ENCODE data around the gene CKMT1A. TPM values are rescaled to one million over a fixed set of nuclear protein-coding genes. Genes with fewer than 3 reads are reported as not detected.
"Not testable (repeated sequence)": the region's sequence is repeated elsewhere in the genome, so short reads cannot be mapped to it uniquely, and the experiment has no call there.

CKMT1A gene
- total and polyA plus RNA-seq, 10 of the 15 experiments (the other 5 are each of a cell fraction or from before 2014, with no cell fraction given) = 0.05 TPM; not detected in 9

- H3K27me3 ChIP-seq (replicated peaks in 1 of 2; ENCODE audit: control insufficient read depth in 2 of 2, insufficient read depth in 2 of 2, low read length in 1 of 2); SMC1A ChIA-PET (ENCODE audit: uncharacterized antibody, unreplicated experiment); H3K9ac ChIP-seq (ENCODE audit: control insufficient read depth, insufficient read depth, low read length); FAIRE-seq; H3K27ac ChIP-seq (ENCODE audit: control insufficient read depth, insufficient read depth); POLR2A ChIA-PET; H4K20me1 ChIP-seq (ENCODE audit: control insufficient read depth, insufficient read depth); H3K79me2 ChIP-seq (ENCODE audit: control insufficient read depth, insufficient read depth, low read length); intact Hi-C loops (cut with micrococcal nuclease; ENCODE audit: unreplicated experiment); H3K36me3 ChIP-seq (ENCODE audit: control insufficient read depth in 2 of 2, insufficient read depth in 2 of 2, low read length in 1 of 2); H3K4me3 ChIP-seq; DNase-seq (ENCODE audit: low read depth, low spot score); H3K9me3 ChIP-seq (replicated peaks; ENCODE audit: control insufficient read depth, insufficient read depth, low read length); in situ Hi-C loops (cut with MboI); CTCF ChIA-PET; H3K4me2 ChIP-seq (ENCODE audit: control insufficient read depth, insufficient read depth); H3K4me1 ChIP-seq (ENCODE audit: control insufficient read depth, insufficient read depth, low read length); RAD21 ChIA-PET (ENCODE audit: unreplicated experiment); ATAC-seq; H2AFZ ChIP-seq (ENCODE audit: control insufficient read depth, low read depth, low read length): not testable (repeated sequence)
- BruUV-seq (replicated peaks) = TSS peak; percentile 65
- no CpG with 5 or more reads among the region's 8 CpGs for WGBS (ENCODE audit: insufficient coverage, insufficient replicate concordance, low lambda C conversion rate, missing lambda C conversion rate)
These were observed 30.3 kb upstream of the CKMT1A start for GRCh38 chr15:43663333-43663732.

- H3K4me1 ChIP-seq (ENCODE audit: control insufficient read depth, insufficient read depth, low read length); H2AFZ ChIP-seq (ENCODE audit: control insufficient read depth, low read depth, low read length); H3K4me2 ChIP-seq (ENCODE audit: control insufficient read depth, insufficient read depth); POLR2A ChIA-PET; FAIRE-seq; CTCF ChIA-PET; RAD21 ChIA-PET (ENCODE audit: unreplicated experiment); ATAC-seq; H3K4me3 ChIP-seq; H3K9me3 ChIP-seq (replicated peaks; ENCODE audit: control insufficient read depth, insufficient read depth, low read length); DNase-seq (ENCODE audit: low read depth, low spot score); SMC1A ChIA-PET (ENCODE audit: uncharacterized antibody, unreplicated experiment); BruUV-seq (replicated peaks); intact Hi-C loops (cut with micrococcal nuclease; ENCODE audit: unreplicated experiment); H3K27ac ChIP-seq (ENCODE audit: control insufficient read depth, insufficient read depth); H3K9ac ChIP-seq (ENCODE audit: control insufficient read depth, insufficient read depth, low read length); H3K27me3 ChIP-seq (replicated peaks in 1 of 2; ENCODE audit: control insufficient read depth in 2 of 2, insufficient read depth in 2 of 2, low read length in 1 of 2); H3K36me3 ChIP-seq (ENCODE audit: control insufficient read depth in 2 of 2, insufficient read depth in 2 of 2, low read length in 1 of 2); H3K79me2 ChIP-seq (ENCODE audit: control insufficient read depth, insufficient read depth, low read length); in situ Hi-C loops (cut with MboI); H4K20me1 ChIP-seq (ENCODE audit: control insufficient read depth, insufficient read depth): not testable (repeated sequence)
- no CpG with 5 or more reads among the region's 1 CpG for WGBS (ENCODE audit: insufficient coverage, insufficient replicate concordance, low lambda C conversion rate, missing lambda C conversion rate)
These were observed 27.5 kb upstream of the CKMT1A start for GRCh38 chr15:43666177-43666576.

- WGBS (ENCODE audit: insufficient coverage, insufficient replicate concordance, low lambda C conversion rate, missing lambda C conversion rate) = no CpG with 5 or more reads among the region's 1 CpG
- SMC1A ChIA-PET (ENCODE audit: uncharacterized antibody, unreplicated experiment) = not testable (repeated sequence)
- peak; percentile 79 for FAIRE-seq
These were observed 19.5 kb upstream of the CKMT1A start for GRCh38 chr15:43674175-43674574.

GRCh38 chr15:43689604-43690301 is 3.9 kb upstream of the CKMT1A start:
- H3K9ac ChIP-seq (ENCODE audit: control insufficient read depth, insufficient read depth, low read length); H4K20me1 ChIP-seq (ENCODE audit: control insufficient read depth, insufficient read depth); H3K9me3 ChIP-seq (replicated peaks; ENCODE audit: control insufficient read depth, insufficient read depth, low read length); RAD21 ChIA-PET (ENCODE audit: unreplicated experiment); H3K27me3 ChIP-seq (replicated peaks in 1 of 2; ENCODE audit: control insufficient read depth in 2 of 2, insufficient read depth in 2 of 2, low read length in 1 of 2); in situ Hi-C loops (cut with MboI); BruUV-seq (replicated peaks); CTCF ChIA-PET; SMC1A ChIA-PET (ENCODE audit: uncharacterized antibody, unreplicated experiment); intact Hi-C loops (cut with micrococcal nuclease; ENCODE audit: unreplicated experiment); H3K4me3 ChIP-seq; H3K4me1 ChIP-seq (ENCODE audit: control insufficient read depth, insufficient read depth, low read length); H3K79me2 ChIP-seq (ENCODE audit: control insufficient read depth, insufficient read depth, low read length); H3K4me2 ChIP-seq (ENCODE audit: control insufficient read depth, insufficient read depth); POLR2A ChIA-PET; H3K27ac ChIP-seq (ENCODE audit: control insufficient read depth, insufficient read depth); H3K36me3 ChIP-seq (ENCODE audit: control insufficient read depth in 2 of 2, insufficient read depth in 2 of 2, low read length in 1 of 2); DNase-seq (ENCODE audit: low read depth, low spot score); H2AFZ ChIP-seq (ENCODE audit: control insufficient read depth, low read depth, low read length): not testable (repeated sequence)
- peak; percentile 100 for ATAC-seq
- WGBS (ENCODE audit: insufficient coverage, insufficient replicate concordance, low lambda C conversion rate, missing lambda C conversion rate) = no CpG with 5 or more reads among the region's 54 CpGs
- peak; percentile 98 for FAIRE-seq

More at GRCh38 chr15:43674175-43674574, 19.5 kb upstream of the CKMT1A start:
- H3K27ac ChIP-seq (ENCODE audit: control insufficient read depth, insufficient read depth); H3K27me3 ChIP-seq (replicated peaks in 1 of 2; ENCODE audit: control insufficient read depth in 2 of 2, insufficient read depth in 2 of 2, low read length in 1 of 2); H3K36me3 ChIP-seq (ENCODE audit: control insufficient read depth in 2 of 2, insufficient read depth in 2 of 2, low read length in 1 of 2); H2AFZ ChIP-seq (ENCODE audit: control insufficient read depth, low read depth, low read length); RAD21 ChIA-PET (ENCODE audit: unreplicated experiment); ATAC-seq; intact Hi-C loops (cut with micrococcal nuclease; ENCODE audit: unreplicated experiment); H3K4me3 ChIP-seq; H3K79me2 ChIP-seq (ENCODE audit: control insufficient read depth, insufficient read depth, low read length); H3K9me3 ChIP-seq (replicated peaks; ENCODE audit: control insufficient read depth, insufficient read depth, low read length); CTCF ChIA-PET; DNase-seq (ENCODE audit: low read depth, low spot score); in situ Hi-C loops (cut with MboI); H3K9ac ChIP-seq (ENCODE audit: control insufficient read depth, insufficient read depth, low read length); POLR2A ChIA-PET; H3K4me1 ChIP-seq (ENCODE audit: control insufficient read depth, insufficient read depth, low read length); H3K4me2 ChIP-seq (ENCODE audit: control insufficient read depth, insufficient read depth); H4K20me1 ChIP-seq (ENCODE audit: control insufficient read depth, insufficient read depth): not testable (repeated sequence)
- BruUV-seq (replicated peaks) = TSS peak; percentile 68
